ENCODE measurements around the gene MRTFB. TPM values are rescaled to one million over a fixed set of nuclear protein-coding genes. Genes with fewer than 3 reads are reported as not detected.

The MRTFB gene
- total and polyA plus RNA-seq, 2 donors (not counting 3 experiments of a cell fraction or from before 2014, with no cell fraction given) = 19.6 to 49.5 TPM

DNA sequence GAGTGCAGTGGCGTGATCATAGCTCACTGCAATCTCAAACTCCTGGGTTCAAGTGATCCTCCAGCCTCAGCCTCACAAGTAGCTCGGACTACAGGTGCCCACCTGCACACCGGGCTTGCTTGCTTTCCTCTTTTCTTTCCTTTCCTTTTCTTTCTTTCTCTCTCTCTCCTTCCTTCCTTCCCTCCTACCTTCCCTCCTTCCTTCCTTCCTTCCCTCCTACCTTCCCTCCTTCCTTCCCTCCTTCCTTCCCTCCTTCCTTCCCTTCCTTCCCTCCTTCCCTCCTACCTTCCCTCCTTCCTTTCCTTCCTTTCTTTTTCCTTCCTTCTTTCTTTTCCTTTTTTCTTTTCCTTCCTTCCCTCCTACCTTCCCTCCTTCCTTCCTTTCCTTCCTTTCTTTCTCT, 225.5 kb downstream of the MRTFB start:
- DNase-seq (ENCODE audit: low read depth, low spot score) (no peak), FAIRE-seq (no peak)
- H3K9me3 ChIP-seq (replicated peaks; ENCODE audit: control insufficient read depth, insufficient read depth, low read length) = no peaks in the 10 kb centered on the region
- peaks cover 6% of the 10 kb centered on the region for H3K4me1 ChIP-seq (ENCODE audit: control insufficient read depth, extremely low read depth, insufficient read depth, low read length)
- H2AFZ ChIP-seq (ENCODE audit: low read depth, low read length) = no peak overlapping the region
- no peaks in the 10 kb centered on the region for H3K27me3 ChIP-seq (ENCODE audit: control insufficient read depth in 2 of 2, insufficient read depth in 2 of 2, low read length in 2 of 2)
- no peaks in the 10 kb centered on the region for H3K36me3 ChIP-seq (ENCODE audit: control insufficient read depth in 2 of 2, extremely low read depth in 1 of 2, insufficient read depth in 2 of 2, low read length in 2 of 2)
- H3K79me2 ChIP-seq (ENCODE audit: control insufficient read depth, insufficient read depth, low read length) = no peaks in the 10 kb centered on the region
- dilution Hi-C loops (cut with MboI; ENCODE audit: extremely low pct_ligation_motif_present, low sequenced_read_pairs) = no loop called here
- H3K4me2 ChIP-seq (ENCODE audit: insufficient read depth, low read length) = no peak overlapping the region
- ChIA-PET POLR2A (no interaction called here), CTCF (interaction anchor here (1.9 to 2.6 kb wide), 2 partner anchors 11 to 377 kb away, joined by 6 to 10 read pairs; partner anchors contain the start of gene ERCC4)
- no peak overlapping the region for H3K4me3 ChIP-seq (replicated peaks in 1 of 3; ENCODE audit: insufficient read depth in 1 of 3, low read depth in 1 of 3, low read length in 3 of 3)
- H4K20me1 ChIP-seq (replicated peaks; ENCODE audit: control insufficient read depth, extremely low read depth, insufficient read depth, low read length) = no peaks in the 10 kb centered on the region
- no peaks in the 10 kb centered on the region for H3K9me1 ChIP-seq (replicated peaks; ENCODE audit: control insufficient read depth, extremely low read depth, insufficient read depth, low read length)
- no peak overlapping the region for H3K27ac ChIP-seq (ENCODE audit: insufficient read depth, low read depth, low read length)
- intact Hi-C loops (cut with micrococcal nuclease) = no loop called here
- H3K9ac ChIP-seq (replicated peaks; ENCODE audit: extremely low read depth, insufficient read depth, low read length) = no peak overlapping the region
- TF ChIP-seq POLR2A (IDR thresholded peaks at IDR 0.05; ENCODE audit: low read depth, low read length) (no peak), JUN (IDR thresholded peaks at IDR 0.05; ENCODE audit: borderline replicate concordance, insufficient read depth, insufficient read length, low read depth) (no peak), MYC (IDR thresholded peaks at IDR 0.05; ENCODE audit: low read depth, low read length) (no peak), FOS (IDR thresholded peaks at IDR 0.05; ENCODE audit: borderline replicate concordance, insufficient read depth, low read length) (no peak), GATA2 (IDR thresholded peaks at IDR 0.05; ENCODE audit: insufficient read depth, insufficient read length, low read depth, low read length) (no peak)
- TF ChIP-seq, protein P1, sequence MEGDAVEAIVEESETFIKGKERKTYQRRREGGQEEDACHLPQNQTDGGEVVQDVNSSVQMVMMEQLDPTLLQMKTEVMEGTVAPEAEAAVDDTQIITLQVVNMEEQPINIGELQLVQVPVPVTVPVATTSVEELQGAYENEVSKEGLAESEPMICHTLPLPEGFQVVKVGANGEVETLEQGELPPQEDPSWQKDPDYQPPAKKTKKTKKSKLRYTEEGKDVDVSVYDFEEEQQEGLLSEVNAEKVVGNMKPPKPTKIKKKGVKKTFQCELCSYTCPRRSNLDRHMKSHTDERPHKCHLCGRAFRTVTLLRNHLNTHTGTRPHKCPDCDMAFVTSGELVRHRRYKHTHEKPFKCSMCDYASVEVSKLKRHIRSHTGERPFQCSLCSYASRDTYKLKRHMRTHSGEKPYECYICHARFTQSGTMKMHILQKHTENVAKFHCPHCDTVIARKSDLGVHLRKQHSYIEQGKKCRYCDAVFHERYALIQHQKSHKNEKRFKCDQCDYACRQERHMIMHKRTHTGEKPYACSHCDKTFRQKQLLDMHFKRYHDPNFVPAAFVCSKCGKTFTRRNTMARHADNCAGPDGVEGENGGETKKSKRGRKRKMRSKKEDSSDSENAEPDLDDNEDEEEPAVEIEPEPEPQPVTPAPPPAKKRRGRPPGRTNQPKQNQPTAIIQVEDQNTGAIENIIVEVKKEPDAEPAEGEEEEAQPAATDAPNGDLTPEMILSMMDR (IDR thresholded peaks at IDR 0.05; ENCODE audit: extremely low read depth in 1 of 2, insufficient read depth in 1 of 2, low read depth in 1 of 2, low read length in 2 of 2) = no peak
- no TSS peak for BruUV-seq (replicated peaks)

Measured in endothelial cell of umbilical vein (primary cell).